BJ (cell line): ENCODE measurements around the gene PLPPR1. TPM values are rescaled to one million over a fixed set of nuclear protein-coding genes. Genes with fewer than 3 reads are reported as not detected.

Experiments
- CTCF ChIA-PET: fragments of 350-600 bp; formaldehyde crosslinking; extraction: SDS; loops from one replicate; lab custom pipeline; 2021; ENCODE audit warnings: antibody characterized with exemption, inconsistent platforms; lab: Yijun Ruan, JAX
- POLR2A ChIA-PET: fragments of 300-600 bp; sonication (Branson Sonifier 250); formaldehyde crosslinking; extraction: SDS; loops from one replicate; lab custom pipeline; 2021; ENCODE audit warnings: antibody characterized with exemption; lab: Charles Lee
- DNase-seq: peaks from one replicate; pipeline ENCODE4 v3.0.0-alpha.2; 2011; ENCODE audit warnings: low read depth
- H3K27me3 ChIP-seq: 2 replicates; pipeline ENCODE4 v1.6.0; 2011; ENCODE audit warnings: low read length; ENCODE audit not compliant: control insufficient read depth, insufficient read depth
- H3K36me3 ChIP-seq: 2 replicates; pipeline ENCODE4 v1.5.1; 2011; ENCODE audit warnings: low read length; ENCODE audit not compliant: control insufficient read depth, insufficient read depth
- H3K4me3 ChIP-seq: 2 replicates; pipeline ENCODE4 v1.5.1; 2011; ENCODE audit warnings: low read depth, mild to moderate bottlenecking, control low read depth, low read length
- CTCF ChIP-seq: IDR thresholded peaks from 2 replicates; pipeline ENCODE4 v1.5.1; 2011; ENCODE audit warnings: low read depth, mild to moderate bottlenecking, control low read depth, inconsistent platforms, low read length, moderate library complexity; ENCODE audit not compliant: insufficient read depth
- polyA plus RNA-seq: library from polyadenylated mRNA; depleted of rRNA; stranded (reverse); fragments of >200 nt; gene quantifications from 2 replicates; pipeline ENCODE4 v1.2.3, GENCODE V29; 2011

PLPPR1 gene
- polyA plus RNA-seq, 1 experiment = not detected

GRCh38 chr9:101332362-101332761 lies 303.8 kb downstream of the PLPPR1 start:
- ChIA-PET CTCF (no interaction called here), POLR2A (no interaction called here)
- no peak for DNase-seq
- Histone ChIP-seq H3K36me3 (no peaks in the 10 kb centered on the region), H3K27me3 (no peaks in the 10 kb centered on the region), H3K4me3 (no peak overlapping the region)
- TF ChIP-seq CTCF = no peak

GRCh38 chr9:101333490-101333889 lies 305.0 kb downstream of the PLPPR1 start:
- Histone ChIP-seq H3K27me3 (no peaks in the 10 kb centered on the region), H3K4me3 (no peak overlapping the region), H3K36me3 (no peaks in the 10 kb centered on the region)
- TF ChIP-seq CTCF = no peak
- CTCF ChIA-PET = no interaction called here
- no peak for DNase-seq
- POLR2A ChIA-PET = no interaction called here

- POLR2A ChIA-PET = no interaction called here
- Histone ChIP-seq H3K36me3 (no peaks in the 10 kb centered on the region), H3K4me3 (no peak overlapping the region), H3K27me3 (no peaks in the 10 kb centered on the region)
- CTCF ChIA-PET = interaction anchor here (0.8 to 1.1 kb wide), 2 partner anchors 23 to 732 kb away, joined by 3 to 4 read pairs; no protein-coding TSS in a partner anchor
- no peak for TF ChIP-seq CTCF
- no peak for DNase-seq
These were observed 305.6 kb downstream of the PLPPR1 start for GRCh38 chr9:101333926-101334702.

GRCh38 chr9:101336091-101336490 lies 307.6 kb downstream of the PLPPR1 start:
- H3K36me3 ChIP-seq = no peaks in the 10 kb centered on the region
- ChIA-PET CTCF (interaction anchor here (1.3 kb wide), 1 partner anchor 24 kb away, joined by 3 read pairs; no protein-coding TSS in a partner anchor), POLR2A (no interaction called here)
- no peak for TF ChIP-seq CTCF
- no peak overlapping the region for H3K4me3 ChIP-seq
- no peak for DNase-seq
- H3K27me3 ChIP-seq = no peaks in the 10 kb centered on the region

GRCh38 chr9:101337237-101337636 lies 308.7 kb downstream of the PLPPR1 start:
- Histone ChIP-seq H3K27me3 (no peaks in the 10 kb centered on the region), H3K36me3 (no peaks in the 10 kb centered on the region), H3K4me3 (no peak overlapping the region)
- ChIA-PET CTCF (interaction anchor here (1.3 kb wide), 1 partner anchor 25 kb away, joined by 3 read pairs; no protein-coding TSS in a partner anchor), POLR2A (no interaction called here)
- no peak for DNase-seq
- TF ChIP-seq CTCF = no peak
